T-cell (primary cell): ENCODE data around the gene OSBPL1A. TPM values are rescaled to one million over a fixed set of nuclear protein-coding genes. Genes with fewer than 3 reads are reported as not detected.
A peak's percentile ranks its signal among the peaks of the same experiment; 100 is the strongest.

Experiments used
- ATAC-seq, 4 experiments: fragments of 200-7000 bp in 3 of 4; fragments of 150-1000 bp in 1 of 4; cut with Tn5 transposase; replicated peaks in 1 of 4; 1 replicate in 3 of 4; 2 replicates in 1 of 4; pipeline ENCODE4 v1.10.0; 2021; ENCODE audit warnings: moderate library complexity in 3 of 4, mild to moderate bottlenecking in 2 of 4, moderate number of reproducible peaks in 1 of 4
- CTCF ChIA-PET, 2 donors: fragments of 300-600 bp; sonication (Branson Sonifier 250); formaldehyde crosslinking; loops; one replicate each; lab custom pipeline; 2022; ENCODE audit warnings: antibody characterized with exemption in 2 of 2; lab: Charles Lee
- POLR2A ChIA-PET, 2 donors: fragments of 300-600 bp; sonication (Branson Sonifier 250); formaldehyde crosslinking; loops; one replicate each; lab custom pipeline; 2022; ENCODE audit warnings: antibody characterized with exemption in 2 of 2; lab: Charles Lee
- DNase-seq, 35 experiments: peaks; one replicate each; pipeline versions ENCODE4 v3.0.0 to v3.0.0-alpha.2; 2013 to 2023
- H3K27ac ChIP-seq: one replicate; pipeline ENCODE4 v1.5.1; 2013; ENCODE audit warnings: low read length
- H3K27me3 ChIP-seq, 2 experiments: replicated peaks in 1 of 2; 1 replicate in 1 of 2; 2 replicates in 1 of 2; pipeline versions ENCODE4 v1.6.1 to v1.7.0; 2013; ENCODE audit warnings: low read length in 1 of 2, mixed read lengths in 1 of 2; ENCODE audit not compliant: control insufficient read depth in 2 of 2, insufficient read depth in 2 of 2; ENCODE audit errors: extremely low read depth in 1 of 2
- H3K36me3 ChIP-seq, 2 donors: 1 replicate in 1 of 2; 2 replicates in 1 of 2; pipeline versions ENCODE4 v1.6.1 to v1.7.0; 2013; ENCODE audit warnings: low read length in 1 of 2; ENCODE audit not compliant: control insufficient read depth in 2 of 2, insufficient read depth in 1 of 2; ENCODE audit errors: extremely low read depth in 1 of 2
- H3K4me1 ChIP-seq, 2 experiments: 1 replicate in 1 of 2; 2 replicates in 1 of 2; pipeline versions ENCODE4 v1.6.1 to v1.7.0; 2013; ENCODE audit warnings: low read length in 2 of 2, mixed read lengths in 1 of 2; ENCODE audit not compliant: insufficient read depth in 2 of 2, control insufficient read depth in 1 of 2; ENCODE audit errors: extremely low read depth in 1 of 2
- H3K4me3 ChIP-seq, 2 donors: 1 replicate in 1 of 2; 2 replicates in 1 of 2; pipeline versions ENCODE4 v1.5.1 to v1.7.0; 2013; ENCODE audit warnings: mild to moderate bottlenecking in 2 of 2, low read length in 1 of 2, moderate library complexity in 1 of 2; ENCODE audit not compliant: control insufficient read depth in 1 of 2; ENCODE audit errors: extremely low read depth in 1 of 2
- H3K9me3 ChIP-seq: 2 replicates; pipeline ENCODE4 v1.7.0; 2013
- H3K27ac Mint-ChIP-seq, 2 donors: one replicate each; pipeline ENCODE4 v1.8.0; 2020 to 2021; ENCODE audit warnings: mild to moderate bottlenecking in 2 of 2, mixed read lengths in 2 of 2
- H3K27me3 Mint-ChIP-seq, 2 donors: one replicate each; pipeline ENCODE4 v1.8.0; 2021 to 2022; ENCODE audit warnings: mixed read lengths in 2 of 2
- H3K36me3 Mint-ChIP-seq: one replicate; pipeline ENCODE4 v1.8.0; 2021; ENCODE audit warnings: mixed read lengths
- H3K4me1 Mint-ChIP-seq, 3 donors: one replicate each; pipeline ENCODE4 v1.8.0; 2020 to 2022; ENCODE audit warnings: mixed read lengths in 3 of 3, mild to moderate bottlenecking in 1 of 3
- H3K4me3 Mint-ChIP-seq, 3 donors: one replicate each; pipeline ENCODE4 v1.8.0; 2020 to 2022; ENCODE audit warnings: mild to moderate bottlenecking in 3 of 3, mixed read lengths in 3 of 3, moderate library complexity in 3 of 3
- H3K9me3 Mint-ChIP-seq, 3 donors: one replicate each; pipeline ENCODE4 v1.8.0; 2020 to 2022; ENCODE audit warnings: mixed read lengths in 3 of 3
- WGBS: methylation state at CpG from one replicate; pipeline ENCODE4 v1.1.5; 2013; ENCODE audit warnings: missing lambda C conversion rate; ENCODE audit not compliant: insufficient coverage; 5-methylcytosine and 5-hydroxymethylcytosine counted together
- total RNA-seq, 35 experiments: library from RNA in 6 of 35; stranded (reverse) in 6 of 35; fragments of 120-200 nt in 1 of 35; gene quantifications; one replicate each; pipeline versions ENCODE4 v1.2.1 to v1.2.4 and lab custom pipeline; 2013 to 2026

OSBPL1A gene
- total RNA-seq, 5 donors from 2014 or later (not counting 1 experiment from before 2014, with no cell fraction given), result 3.3 to 6.4 (median 4.0) TPM

DNA sequence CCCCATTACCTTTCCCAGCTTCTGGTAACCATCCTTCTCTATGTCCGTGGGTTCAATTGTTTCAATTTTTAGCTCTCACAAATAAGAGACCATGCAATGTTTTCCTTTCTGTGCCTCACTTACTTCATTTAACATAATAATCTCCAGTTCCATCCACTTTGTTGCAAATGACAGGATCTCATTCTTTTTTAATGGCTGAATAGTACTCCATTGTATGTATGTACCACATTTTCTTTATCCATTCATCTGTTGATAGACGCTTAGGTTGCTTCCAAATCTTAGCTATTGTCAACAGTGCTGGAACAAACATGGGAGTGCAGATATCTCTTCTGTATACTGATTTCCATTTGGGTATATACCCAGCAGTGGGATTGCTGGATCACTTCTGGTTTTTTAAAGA, 256.9 kb downstream of the OSBPL1A start:
- POLR2A ChIA-PET, result interaction anchor here in 1 of 2 donors (0.7 kb wide), 1 partner anchor 21 kb away, joined by 3 read pairs; no protein-coding TSS in a partner anchor
- H3K4me3 Mint-ChIP-seq, result peak overlapping the region in 2 of 3 donors; percentile 17 to 18

DNA sequence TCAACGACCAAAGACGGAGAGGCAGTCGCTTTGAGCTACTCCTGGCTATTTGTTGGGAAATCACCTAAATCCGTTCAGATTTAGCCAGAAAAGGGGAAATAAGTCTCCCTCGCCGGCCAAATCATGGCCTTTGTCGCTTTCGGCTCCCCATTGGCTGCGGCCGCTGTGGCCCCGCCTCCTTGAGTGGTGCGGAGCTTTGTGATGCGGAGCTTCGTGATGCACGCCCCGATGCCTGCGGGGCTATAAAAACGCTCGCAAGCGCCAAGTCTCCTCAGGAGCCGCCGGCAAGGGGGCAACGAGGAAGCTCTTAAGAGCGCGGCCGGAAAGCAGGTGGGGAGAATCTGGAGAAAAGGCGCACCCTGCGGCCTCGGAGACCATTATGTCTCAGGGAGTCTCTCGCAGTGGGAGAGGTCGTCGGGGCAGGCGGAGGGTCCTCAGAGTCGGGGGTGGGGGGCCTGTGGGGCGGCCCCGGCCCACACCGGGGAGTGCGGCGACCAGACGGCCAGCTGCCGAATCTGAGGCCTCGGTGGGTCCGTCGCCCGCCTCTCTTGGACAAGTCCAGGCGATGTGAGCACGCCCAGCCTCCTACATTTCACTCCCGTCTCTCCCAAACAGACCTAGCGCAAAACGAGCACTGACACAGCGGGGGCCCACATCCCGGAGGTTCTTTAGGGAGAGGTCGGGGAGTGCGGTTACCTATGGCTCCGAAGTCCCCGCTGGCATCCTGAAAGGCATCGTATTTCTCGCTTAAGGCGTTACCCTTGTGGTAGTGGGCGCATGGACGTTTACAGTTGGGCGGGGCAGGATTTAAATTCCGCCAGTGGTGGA, 258.6 kb downstream of the OSBPL1A start, which contains the start of gene CABYR:
Gene CABYR (plus strand): TSS at position 274 of the 828 bp plus-strand sequence. CDS start 4,053 bp downstream, outside the sequence.
- no peak within 1 kb of the TSS for H3K27ac ChIP-seq
- peak within 1 kb of the TSS; percentile 58 to 83 for H3K27ac Mint-ChIP-seq

More for the DNA sequence above, 256.9 kb downstream of the OSBPL1A start:
- H3K9me3 Mint-ChIP-seq, result no peaks in the 10 kb centered on the region
- ATAC-seq (no peak), DNase-seq (no peak)
- no peak overlapping the region for H3K4me3 ChIP-seq
- H3K27ac ChIP-seq, result no peak overlapping the region
- no peaks in the 10 kb centered on the region for H3K36me3 ChIP-seq
- CTCF ChIA-PET, result interaction anchor here in 1 of 2 donors (0.6 kb wide), 1 partner anchor 577 kb away, joined by 4 read pairs; no protein-coding TSS in a partner anchor
- 100% methylated on average over 1 of the region's 2 CpGs for WGBS
- peaks cover 2 to 26% of the 10 kb centered on the region in 2 experiments for H3K27me3 ChIP-seq
- H3K27me3 Mint-ChIP-seq, result peaks cover 13 to 15% of the 10 kb centered on the region in 2 donors
- peaks cover 15 to 32% (median 29%) of the 10 kb centered on the region in 3 donors for H3K4me1 Mint-ChIP-seq
- no peaks in the 10 kb centered on the region for H3K9me3 ChIP-seq
- no peaks in the 10 kb centered on the region for H3K36me3 Mint-ChIP-seq
- H3K4me1 ChIP-seq, result peaks cover 0 to 19% of the 10 kb centered on the region in 2 experiments
- no peak overlapping the region for H3K27ac Mint-ChIP-seq

DNA sequence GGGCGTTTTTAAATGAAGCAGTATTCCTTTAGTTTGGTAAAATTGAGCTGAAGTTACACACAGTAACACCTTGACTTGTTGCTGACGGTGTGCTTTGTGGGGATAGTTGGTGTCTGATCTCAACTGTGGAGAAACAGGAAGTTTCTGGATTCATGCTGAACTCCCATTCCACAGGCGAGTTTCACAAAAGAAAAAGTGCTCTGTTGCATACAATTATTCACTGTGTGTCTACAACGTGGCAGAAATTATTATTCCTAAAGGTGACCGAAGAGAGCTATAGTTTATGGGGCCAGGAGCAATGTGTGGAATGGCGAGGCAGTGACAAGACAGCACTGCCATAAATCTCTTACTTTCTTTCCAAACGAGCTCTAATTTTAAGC, 259.2 kb downstream of the OSBPL1A start:
- Mint-ChIP-seq H3K27ac (peak overlapping the region; percentile 45 to 83), H3K27me3 (peaks cover 4 to 12% of the 10 kb centered on the region in 2 donors), H3K4me1 (peaks cover 15 to 32% (median 29%) of the 10 kb centered on the region in 3 donors), H3K4me3 (peak overlapping the region; percentile 84 to 93 (median 86)), H3K9me3 (no peaks in the 10 kb centered on the region), H3K36me3 (peaks cover 6% of the 10 kb centered on the region)
- POLR2A ChIA-PET, result interaction anchor here (0.5 to 1.1 kb wide), 8 partner anchors 9 to 616 kb away, joined by 3 to 11 read pairs (median 4); no protein-coding TSS in a partner anchor
- H3K36me3 ChIP-seq, result peaks cover 0 to 4% of the 10 kb centered on the region in 2 donors
- peak; percentile 2 to 11 (median 8) for ATAC-seq
- WGBS, result 50% methylated on average over 2 of the region's 7 CpGs
- peaks cover 2 to 17% of the 10 kb centered on the region in 2 experiments for H3K27me3 ChIP-seq
- peak overlapping the region; percentile 50 to 74 for H3K4me3 ChIP-seq
- DNase-seq, result no peak
- no peak overlapping the region for H3K27ac ChIP-seq
- H3K9me3 ChIP-seq, result no peaks in the 10 kb centered on the region
- H3K4me1 ChIP-seq, result peaks cover 0 to 19% of the 10 kb centered on the region in 2 experiments
- CTCF ChIA-PET, result interaction anchor here in 1 of 2 donors (0.5 to 1.4 kb wide), 4 partner anchors 16 to 535 kb away, joined by 3 to 6 read pairs (median 4); no protein-coding TSS in a partner anchor

More for the DNA sequence above, 258.6 kb downstream of the OSBPL1A start, which contains the start of gene CABYR:
- DNase-seq, result peak; percentile 45 to 84 (median 76)
- Histone ChIP-seq H3K4me3 (peak within 1 kb of the TSS; percentile 50 to 74), H3K36me3 (peaks cover 0 to 4% of the 10 kb centered on the region in 2 donors), H3K27me3 (peaks cover 2 to 23% of the 10 kb centered on the region in 2 experiments), H3K9me3 (no peaks in the 10 kb centered on the region), H3K4me1 (peaks cover 0 to 19% of the 10 kb centered on the region in 2 experiments)
- ChIA-PET POLR2A (interaction anchor here (0.5 to 1.1 kb wide), 10 partner anchors 8 to 624 kb away, joined by 3 to 11 read pairs (median 4); no protein-coding TSS in a partner anchor), CTCF (interaction anchor here in 1 of 2 donors (0.5 to 1.4 kb wide), 4 partner anchors 16 to 429 kb away, joined by 3 to 6 read pairs (median 4); no protein-coding TSS in a partner anchor)
- peaks cover 6 to 12% of the 10 kb centered on the region in 2 donors for H3K27me3 Mint-ChIP-seq
- no peaks in the 10 kb centered on the region for H3K9me3 Mint-ChIP-seq
- peaks cover 15 to 32% (median 29%) of the 10 kb centered on the region in 3 donors for H3K4me1 Mint-ChIP-seq
- peak; percentile 87 to 95 (median 90) for ATAC-seq
- 4% methylated on average over 48 of the region's 63 CpGs for WGBS
- peak within 1 kb of the TSS; percentile 84 to 93 (median 86) for H3K4me3 Mint-ChIP-seq
- peaks cover 3% of the 10 kb centered on the region for H3K36me3 Mint-ChIP-seq

DNA sequence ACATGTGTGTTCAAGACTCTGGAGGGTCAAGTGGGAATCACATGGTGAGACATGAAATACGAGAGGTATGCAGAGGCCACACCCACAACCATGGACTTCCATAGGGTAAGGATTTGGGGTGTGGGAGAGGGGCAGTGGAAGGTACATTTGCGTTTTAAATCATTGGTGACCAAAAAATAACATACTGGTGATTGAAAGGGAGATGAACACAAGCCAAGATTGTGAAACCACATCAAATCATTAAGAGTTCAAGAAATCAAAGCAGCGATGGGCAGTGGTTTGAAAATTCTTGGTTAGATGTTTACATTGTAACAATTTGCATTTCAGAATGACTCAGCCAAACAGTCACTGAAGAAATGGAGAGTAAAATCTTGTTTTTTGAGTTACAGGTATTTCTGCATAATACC, 260.7 kb downstream of the OSBPL1A start:
- H3K27me3 ChIP-seq, result peaks cover 2 to 12% of the 10 kb centered on the region in 2 experiments
- Mint-ChIP-seq H3K27me3 (peaks cover 4 to 9% of the 10 kb centered on the region in 2 donors), H3K9me3 (no peaks in the 10 kb centered on the region), H3K4me1 (peaks cover 15 to 32% (median 29%) of the 10 kb centered on the region in 3 donors), H3K27ac (peak overlapping the region; percentile 45 to 84), H3K36me3 (peaks cover 16% of the 10 kb centered on the region), H3K4me3 (peak overlapping the region in 2 of 3 donors; percentile 21 to 93)
- H3K9me3 ChIP-seq, result no peaks in the 10 kb centered on the region
- POLR2A ChIA-PET, result no interaction called here
- peaks cover 0 to 19% of the 10 kb centered on the region in 2 experiments for H3K4me1 ChIP-seq
- peaks cover 5 to 14% of the 10 kb centered on the region in 2 donors for H3K36me3 ChIP-seq
- ATAC-seq (peak in 1 of 4 experiments; percentile 17), DNase-seq (no peak)
- H3K27ac ChIP-seq, result peak overlapping the region; percentile 11
- no CpG with 5 or more reads among the region's 3 CpGs for WGBS
- CTCF ChIA-PET, result no interaction called here
- no peak overlapping the region for H3K4me3 ChIP-seq

DNA sequence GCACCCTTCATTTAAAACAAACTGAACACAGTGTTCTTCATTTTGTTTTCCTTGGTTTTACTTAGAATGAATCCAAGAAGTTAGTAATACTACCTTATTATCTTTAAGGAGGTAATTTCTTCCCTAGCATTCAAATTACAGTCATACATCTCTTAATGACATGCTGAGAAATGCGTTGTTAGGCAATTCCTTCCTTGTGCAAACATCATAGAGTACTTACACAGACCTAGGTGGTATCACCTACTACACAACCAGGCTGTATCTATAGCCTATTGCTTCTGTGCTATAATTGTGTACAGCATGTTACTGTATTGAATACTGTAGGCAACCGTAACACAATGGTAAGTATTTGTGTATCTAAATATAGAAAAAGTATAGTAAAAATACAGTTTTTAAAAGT, 267.1 kb downstream of the OSBPL1A start:
- no CpG with 5 or more reads among the region's 2 CpGs for WGBS
- no peak overlapping the region for H3K4me3 ChIP-seq
- CTCF ChIA-PET, result no interaction called here
- DNase-seq (no peak), ATAC-seq (no peak)
- Mint-ChIP-seq H3K9me3 (no peaks in the 10 kb centered on the region), H3K27me3 (no peaks in the 10 kb centered on the region), H3K4me1 (peaks cover 0 to 6% (median 4%) of the 10 kb centered on the region in 3 donors), H3K4me3 (no peak overlapping the region), H3K36me3 (peaks cover 51% of the 10 kb centered on the region), H3K27ac (no peak overlapping the region)
- no peaks in the 10 kb centered on the region for H3K9me3 ChIP-seq
- POLR2A ChIA-PET, result interaction anchor here in 1 of 2 donors (0.6 kb wide), 1 partner anchor 13 kb away, joined by 4 read pairs; no protein-coding TSS in a partner anchor
- no peak overlapping the region for H3K27ac ChIP-seq
- no peaks in the 10 kb centered on the region for H3K4me1 ChIP-seq
- H3K36me3 ChIP-seq, result peaks cover 5 to 71% of the 10 kb centered on the region in 2 donors
- H3K27me3 ChIP-seq, result no peaks in the 10 kb centered on the region

DNA sequence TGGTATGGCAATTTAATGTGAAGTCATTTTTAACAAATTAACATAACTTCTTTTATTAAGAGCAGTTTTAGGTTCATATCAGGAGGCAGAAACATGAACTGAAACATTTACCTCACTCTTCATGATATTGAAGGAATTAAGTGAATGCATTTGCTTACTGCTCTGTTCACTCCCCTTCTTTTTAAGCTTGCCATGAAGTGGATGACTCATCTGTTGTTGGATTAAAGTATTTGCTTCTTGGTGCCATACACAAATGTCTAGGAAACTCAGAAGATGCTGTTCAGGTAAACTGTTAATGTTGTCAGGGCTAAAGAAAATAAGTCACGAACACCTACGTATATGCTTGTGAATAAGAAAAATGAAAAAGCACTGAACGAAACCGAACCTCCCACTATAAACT, 268.9 kb downstream of the OSBPL1A start:
- ChIA-PET POLR2A (no interaction called here), CTCF (no interaction called here)
- Mint-ChIP-seq H3K27ac (peak overlapping the region in 1 of 2 donors; percentile 17), H3K4me1 (peaks cover 0 to 6% (median 6%) of the 10 kb centered on the region in 3 donors), H3K36me3 (peaks cover 54% of the 10 kb centered on the region), H3K27me3 (no peaks in the 10 kb centered on the region), H3K4me3 (no peak overlapping the region), H3K9me3 (no peaks in the 10 kb centered on the region)
- peaks cover 5 to 84% of the 10 kb centered on the region in 2 donors for H3K36me3 ChIP-seq
- no peak for ATAC-seq
- no peaks in the 10 kb centered on the region for H3K27me3 ChIP-seq
- H3K27ac ChIP-seq, result no peak overlapping the region
- H3K9me3 ChIP-seq, result no peaks in the 10 kb centered on the region
- no peak overlapping the region for H3K4me3 ChIP-seq
- DNase-seq, result no peak
- no peaks in the 10 kb centered on the region for H3K4me1 ChIP-seq
- no CpG with 5 or more reads among the region's 4 CpGs for WGBS
